Endothelial cell of umbilical vein (primary cell): ENCODE results near the gene PCDH9. TPM values are rescaled to one million over a fixed set of nuclear protein-coding genes. Genes with fewer than 3 reads are reported as not detected.

Experiments used
- BruUV-seq: library from RNA; stranded (reverse); fragments of 400-500 nt; replicated peaks from 2 replicates; lab custom pipeline; 2021; lab: Mats Ljungman, UMichigan
- CTCF ChIA-PET: fragments of 300-600, 350-600 bp; sonication (Branson Sonifier 250); formaldehyde crosslinking; loops from one replicate; lab custom pipeline; 2021; ENCODE audit warnings: antibody characterized with exemption, inconsistent platforms; lab: Charles Lee
- POLR2A ChIA-PET: fragments of 300-600, 350-600 bp; sonication (Branson Sonifier 250); formaldehyde crosslinking; loops from one replicate; lab custom pipeline; 2021; ENCODE audit warnings: antibody characterized with exemption, inconsistent platforms; lab: Charles Lee
- DNase-seq: peaks from one replicate; pipeline ENCODE4 v3.0.0-alpha.2; 2011; ENCODE audit warnings: low read depth, low spot score
- FAIRE-seq: peaks from 2 replicates; lab custom pipeline; 2011; peaks lifted over from hg19 to GRCh38; lab: Jason Lieb, UNC
- H2AFZ ChIP-seq: 2 replicates; pipeline ENCODE4 v1.6.0; 2012; ENCODE audit warnings: low read depth, low read length, control low read depth, inconsistent platforms
- H3K27ac ChIP-seq: 2 replicates; pipeline ENCODE4 v1.5.1; 2011; ENCODE audit warnings: low read depth, mild to moderate bottlenecking, control low read depth, low read length, moderate library complexity; ENCODE audit not compliant: insufficient read depth
- H3K27me3 ChIP-seq, 2 experiments: 2 replicates each; pipeline versions ENCODE4 v1.6.0 to v1.6.1; 2011; ENCODE audit warnings: low read length in 2 of 2, mixed read lengths in 1 of 2; ENCODE audit not compliant: control insufficient read depth in 2 of 2, insufficient read depth in 2 of 2
- H3K36me3 ChIP-seq, 2 experiments: 2 replicates in 1 of 2; 3 replicates in 1 of 2; pipeline ENCODE4 v1.5.1; 2011; ENCODE audit warnings: low read length in 2 of 2, mild to moderate bottlenecking in 1 of 2, moderate library complexity in 1 of 2; ENCODE audit not compliant: control insufficient read depth in 2 of 2, insufficient read depth in 2 of 2; ENCODE audit errors: extremely low read depth in 1 of 2
- H3K4me1 ChIP-seq: 3 replicates; pipeline ENCODE4 v1.5.1; 2011; ENCODE audit warnings: mild to moderate bottlenecking, low read length; ENCODE audit not compliant: control insufficient read depth, insufficient read depth; ENCODE audit errors: extremely low read depth
- H3K4me2 ChIP-seq: 2 replicates; pipeline ENCODE4 v1.6.1; 2011; ENCODE audit warnings: low read length, control low read depth, mixed read lengths; ENCODE audit not compliant: insufficient read depth
- H3K4me3 ChIP-seq, 3 experiments: fragments of 200-600 bp in 1 of 3; sonication (generic), shearing (Covaris generic) in 1 of 3; replicated peaks in 1 of 3; 2 replicates each; pipeline ENCODE4 v1.5.1; 2011 to 2016; ENCODE audit warnings: control low read depth in 3 of 3, low read length in 3 of 3, mild to moderate bottlenecking in 2 of 3, inconsistent platforms in 1 of 3, low read depth in 1 of 3, moderate library complexity in 1 of 3; ENCODE audit not compliant: insufficient read depth in 1 of 3
- H3K79me2 ChIP-seq: 2 replicates; pipeline ENCODE4 v1.6.0; 2012; ENCODE audit warnings: low read length, inconsistent platforms; ENCODE audit not compliant: control insufficient read depth, insufficient read depth
- H3K9ac ChIP-seq: replicated peaks from 2 replicates; pipeline ENCODE3; 2011; ENCODE audit warnings: low read length, control low read depth; ENCODE audit not compliant: insufficient read depth; ENCODE audit errors: extremely low read depth
- H3K9me1 ChIP-seq: replicated peaks from 3 replicates; pipeline ENCODE4 v1.6.0; 2011; ENCODE audit warnings: mild to moderate bottlenecking, low read length; ENCODE audit not compliant: control insufficient read depth, insufficient read depth; ENCODE audit errors: extremely low read depth
- H3K9me3 ChIP-seq: replicated peaks from 2 replicates; pipeline ENCODE4 v1.5.1; 2012; ENCODE audit warnings: low read length, inconsistent platforms; ENCODE audit not compliant: control insufficient read depth, insufficient read depth
- H4K20me1 ChIP-seq: replicated peaks from 2 replicates; pipeline ENCODE3; 2011; ENCODE audit warnings: mild to moderate bottlenecking, low read length; ENCODE audit not compliant: control insufficient read depth, insufficient read depth; ENCODE audit errors: extremely low read depth
- CTCF ChIP-seq, 2 donors: IDR thresholded peaks; 1 replicate in 1 of 2; 2 replicates in 1 of 2; pipeline ENCODE4 v1.5.1; 2011; ENCODE audit warnings: low read length in 2 of 2, mild to moderate bottlenecking in 2 of 2, moderate library complexity in 2 of 2, control low read depth in 1 of 2, inconsistent platforms in 1 of 2, low read depth in 1 of 2; ENCODE audit not compliant: insufficient read depth in 1 of 2; ENCODE audit errors: extremely low read depth in 1 of 2
- EZH2 ChIP-seq: IDR thresholded peaks from 2 replicates; pipeline ENCODE4 v1.6.1; 2012; ENCODE audit warnings: borderline replicate concordance, low read depth, mild to moderate bottlenecking, moderate library complexity, low read length, inconsistent platforms; ENCODE audit not compliant: severe bottlenecking
- FOS ChIP-seq: IDR thresholded peaks from 2 replicates; pipeline ENCODE4 v1.6.1; 2011; ENCODE audit warnings: mild to moderate bottlenecking, low read length, moderate library complexity, borderline replicate concordance; ENCODE audit not compliant: insufficient read depth
- GATA2 ChIP-seq: IDR thresholded peaks from 2 replicates; pipeline ENCODE4 v1.7.0; 2011; ENCODE audit warnings: low read depth, mild to moderate bottlenecking, moderate library complexity, mixed read lengths, low read length; ENCODE audit not compliant: insufficient read length, insufficient read depth
- JUN ChIP-seq: IDR thresholded peaks from 2 replicates; pipeline ENCODE4 v1.6.1; 2011; ENCODE audit warnings: borderline replicate concordance, low read depth; ENCODE audit not compliant: insufficient read length, insufficient read depth
- MAX ChIP-seq: IDR thresholded peaks from 2 replicates; pipeline ENCODE4 v1.6.1; 2011; ENCODE audit not compliant: insufficient read depth, insufficient read length
- MYC ChIP-seq: IDR thresholded peaks from one replicate; pipeline ENCODE4 v1.6.1; 2011; ENCODE audit warnings: mild to moderate bottlenecking, low read depth, low read length
- POLR2A ChIP-seq: IDR thresholded peaks from 2 replicates; pipeline ENCODE4 v1.6.1; 2012; ENCODE audit warnings: low read depth, mild to moderate bottlenecking, control low read depth, low read length
- POLR2AphosphoS5 ChIP-seq: IDR thresholded peaks from 2 replicates; pipeline ENCODE4 v1.6.1; 2012; ENCODE audit warnings: low read depth, mild to moderate bottlenecking, control low read depth, low read length, moderate library complexity; ENCODE audit not compliant: insufficient read depth
- dilution Hi-C: fragments of 300-500 bp; cut with MboI; formaldehyde crosslinking; loops from one replicate; pipeline ENCODE4 v1.15.0; 2019; ENCODE audit warnings: low sequenced_read_pairs; ENCODE audit not compliant: extremely low pct_ligation_motif_present
- intact Hi-C: fragments of 100-400 bp; cut with micrococcal nuclease; formaldehyde crosslinking; loops from one replicate; pipeline ENCODE4 v1.10.0; 2022
- polyA plus RNA-seq, 4 experiments: library from polyadenylated mRNA; depleted of rRNA in 3 of 4; stranded (reverse) in 3 of 4; unstranded in 1 of 4; fragments of >200 nt; gene quantifications; 2 replicates each; pipeline versions ENCODE4 v1.2.1 to v1.2.3, GENCODE V29; 2011 to 2012; ENCODE audit warnings: missing spikeins in 1 of 4
- total RNA-seq: library from RNA; stranded (reverse); gene quantifications from 2 replicates; pipeline ENCODE4 v1.2.3, GENCODE V29; 2021

The PCDH9 gene
- total and polyA plus RNA-seq, 2 donors (not counting 3 experiments of a cell fraction or from before 2014, with no cell fraction given), result 1.1 to 5.2 TPM

GRCh38 chr13:67013709-67014108 is 216.4 kb downstream of the PCDH9 start:
- no peaks in the 10 kb centered on the region for H3K79me2 ChIP-seq
- intact Hi-C loops, result no loop called here
- CTCF ChIA-PET, result interaction anchor here (0.9 kb wide), 1 partner anchor 19 kb away, joined by 4 read pairs; no protein-coding TSS in a partner anchor

GRCh38 chr13:67008075-67008668 is 222.0 kb downstream of the PCDH9 start:
- H3K9me3 ChIP-seq, result no peaks in the 10 kb centered on the region
- CTCF ChIA-PET, result interaction anchor here (0.9 kb wide), 1 partner anchor 14 kb away, joined by 3 read pairs; no protein-coding TSS in a partner anchor
- H2AFZ ChIP-seq, result no peak overlapping the region
- FAIRE-seq, result no peak
- POLR2A ChIA-PET, result no interaction called here
- BruUV-seq, result no TSS peak
- H3K36me3 ChIP-seq, result no peaks in the 10 kb centered on the region
- no peak overlapping the region for H3K4me3 ChIP-seq
- H3K27ac ChIP-seq, result no peak overlapping the region
- no peak for DNase-seq
- TF ChIP-seq MAX, result no peak
- TF ChIP-seq JUN, result no peak
- TF ChIP-seq FOS, result no peak
- no peak for TF ChIP-seq POLR2AphosphoS5
- no peak for TF ChIP-seq MYC
- no peak for TF ChIP-seq CTCF (IDR thresholded peaks at IDR 0.05; ENCODE audit: extremely low read depth in 1 of 2, insufficient read depth in 1 of 2, low read depth in 1 of 2, low read length in 2 of 2)
- TF ChIP-seq GATA2, result no peak
- no peak for TF ChIP-seq POLR2A
- no peak for TF ChIP-seq EZH2
- intact Hi-C loops (no loop called here), dilution Hi-C loops (no loop called here)
- H3K4me2 ChIP-seq, result no peak overlapping the region
- no peaks in the 10 kb centered on the region for H3K4me1 ChIP-seq
- no peaks in the 10 kb centered on the region for H3K9me1 ChIP-seq
- no peak overlapping the region for H3K9ac ChIP-seq
- H3K27me3 ChIP-seq, result no peaks in the 10 kb centered on the region
- H4K20me1 ChIP-seq, result no peaks in the 10 kb centered on the region
- no peaks in the 10 kb centered on the region for H3K79me2 ChIP-seq

More at GRCh38 chr13:67013709-67014108, 216.4 kb downstream of the PCDH9 start:
- Histone ChIP-seq H4K20me1 (no peaks in the 10 kb centered on the region), H3K9me1 (no peaks in the 10 kb centered on the region), H3K27me3 (no peaks in the 10 kb centered on the region), H3K4me1 (no peaks in the 10 kb centered on the region), H3K36me3 (no peaks in the 10 kb centered on the region), H3K4me2 (no peak overlapping the region), H3K27ac (no peak overlapping the region), H2AFZ (no peak overlapping the region), H3K9me3 (no peaks in the 10 kb centered on the region), H3K4me3 (no peak overlapping the region), H3K9ac (no peak overlapping the region)
- no peak for DNase-seq
- no peak for FAIRE-seq
- dilution Hi-C loops, result no loop called here
- POLR2A ChIA-PET, result no interaction called here
- BruUV-seq, result no TSS peak
- TF ChIP-seq FOS (no peak), GATA2 (no peak), MYC (no peak), EZH2 (no peak), JUN (no peak), POLR2A (no peak)
